Hepatocyte (in vitro differentiated cells): ENCODE data around the gene HTD2. TPM values are rescaled to one million over a fixed set of nuclear protein-coding genes. Genes with fewer than 3 reads are reported as not detected.

Source experiments
- DNase-seq: peaks from one replicate; pipeline ENCODE4 v3.0.0-alpha.2; 2016; ENCODE audit warnings: low spot score
- H2AFZ ChIP-seq: fragments of 200-600 bp; sonication (generic); 2 replicates; pipeline ENCODE4 v1.6.0; 2016; ENCODE audit warnings: antibody characterized with exemption, mild to moderate bottlenecking
- H3K27ac ChIP-seq: fragments of 200-600 bp; sonication (generic); 2 replicates; pipeline ENCODE4 v1.5.1; 2016; ENCODE audit warnings: mild to moderate bottlenecking
- H3K27me3 ChIP-seq: fragments of 200-600 bp; sonication (generic); 2 replicates; pipeline ENCODE4 v1.6.1; 2016
- H3K36me3 ChIP-seq: fragments of 200-600 bp; sonication (generic); replicated peaks from 2 replicates; pipeline ENCODE4 v1.5.1; 2016; ENCODE audit warnings: low read depth; ENCODE audit not compliant: insufficient read depth
- H3K4me1 ChIP-seq: fragments of 200-600 bp; sonication (generic); 2 replicates; pipeline ENCODE4 v1.5.1; 2016; ENCODE audit warnings: mild to moderate bottlenecking, moderate library complexity; ENCODE audit not compliant: insufficient read depth
- H3K4me2 ChIP-seq: fragments of 200-600 bp; sonication (generic); 2 replicates; pipeline ENCODE4 v1.6.0; 2016
- H3K4me3 ChIP-seq: fragments of 200-600 bp; sonication (generic); 2 replicates; pipeline ENCODE4 v1.5.1; 2016; ENCODE audit warnings: mild to moderate bottlenecking
- H3K79me2 ChIP-seq: fragments of 200-600 bp; sonication (generic); 2 replicates; pipeline ENCODE4 v1.6.0; 2017; ENCODE audit warnings: mild to moderate bottlenecking
- H3K9me2 ChIP-seq: fragments of 200-600 bp; sonication (generic); replicated peaks from 2 replicates; pipeline ENCODE4 v1.6.0; 2017; ENCODE audit warnings: mild to moderate bottlenecking; ENCODE audit not compliant: insufficient read depth
- H3K9me3 ChIP-seq: fragments of 200-600 bp; sonication (generic); 2 replicates; pipeline ENCODE4 v1.5.1; 2016; ENCODE audit warnings: low read depth, mild to moderate bottlenecking
- H4K20me1 ChIP-seq: fragments of 200-600 bp; sonication (generic); 2 replicates; pipeline ENCODE4 v1.6.0; 2016; ENCODE audit warnings: mild to moderate bottlenecking; ENCODE audit not compliant: insufficient read depth, poor library complexity, severe bottlenecking
- EZH2 ChIP-seq: fragments of 200-600 bp; sonication (generic); IDR thresholded peaks from 2 replicates; pipeline ENCODE4 v1.6.1; 2016; ENCODE audit warnings: antibody characterized with exemption, mild to moderate bottlenecking, borderline replicate concordance
- EZH2phosphoT487 ChIP-seq: fragments of 200-600 bp; sonication (generic); IDR thresholded peaks from one replicate; pipeline ENCODE4 v1.6.1; 2018; ENCODE audit warnings: antibody characterized with exemption, mild to moderate bottlenecking, low read depth, moderate library complexity; ENCODE audit not compliant: unreplicated experiment, severe bottlenecking
- WGBS: methylation state at CpG from one replicate; pipeline ENCODE4 v1.1.6; 2016; ENCODE audit warnings: low lambda C conversion rate; ENCODE audit errors: missing lambda C conversion rate; 5-methylcytosine and 5-hydroxymethylcytosine counted together
- polyA plus RNA-seq: library from polyadenylated mRNA; unstranded; fragments of >200 nt; fragmentation: Nextera tagmentation; extraction: Ambion mirVana; gene quantifications from 2 replicates; pipeline ENCODE4 v1.2.1, GENCODE V29; 2016
- total RNA-seq: library from RNA; depleted of rRNA; stranded (reverse); fragments of >200 nt; gene quantifications from 2 replicates; pipeline ENCODE4 v1.2.3, GENCODE V29; 2014
- TF ChIP-seq, protein P1 (sequence below): fragments of 200-600 bp; sonication (generic); IDR thresholded peaks from 2 replicates; pipeline ENCODE4 v1.5.1; 2016; ENCODE audit warnings: antibody characterized with exemption, mild to moderate bottlenecking; ENCODE audit not compliant: poor library complexity

Gene HTD2
- total RNA-seq = 4.5 and 13.0 TPM in 2 replicates
- polyA plus RNA-seq = 18.1 and 19.0 TPM in 2 replicates

DNA sequence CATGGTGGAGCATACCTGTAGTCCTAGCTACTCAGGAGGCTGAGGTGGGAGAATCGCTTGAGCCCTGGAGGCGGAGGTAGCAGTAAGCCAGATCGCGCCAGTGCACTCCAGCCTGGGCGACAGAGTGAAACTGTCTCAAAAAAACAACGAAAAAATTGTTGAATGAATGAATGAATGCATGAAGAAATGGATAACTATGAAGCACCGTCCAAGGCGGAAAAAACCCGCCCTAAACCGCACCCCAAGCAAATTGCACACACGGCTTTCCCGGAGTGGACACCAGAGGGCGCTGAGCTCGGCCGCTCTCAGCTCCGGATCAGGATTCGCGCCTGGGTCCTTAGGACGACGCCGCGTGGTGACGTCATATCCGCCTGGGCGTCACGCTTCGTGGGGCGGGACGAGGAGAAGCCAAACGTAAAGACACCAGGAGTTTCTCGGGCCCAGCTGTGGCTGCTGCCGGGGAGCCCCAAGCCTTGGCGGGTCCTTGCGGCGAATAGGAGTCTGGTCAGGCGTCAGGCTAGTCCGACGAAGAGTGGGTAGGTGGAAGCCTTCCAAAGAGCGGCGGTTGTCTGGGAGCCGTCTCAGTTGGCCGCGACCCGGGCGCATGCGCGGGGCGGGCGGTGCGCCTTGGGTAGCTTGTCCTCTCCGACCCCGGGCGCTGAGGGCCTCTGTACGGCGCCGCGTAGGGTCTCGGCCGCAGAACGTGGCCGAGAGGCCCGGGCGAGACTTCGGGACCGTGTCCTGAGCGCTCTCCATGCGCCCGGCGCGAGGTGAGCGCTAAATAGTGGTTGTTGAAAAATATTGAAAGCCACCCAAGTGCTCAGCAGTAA lies at the start of gene HTD2, which contains the start of gene RPP14:
HTD2 (plus strand) TSS at position 639 of the 830 bp plus-strand sequence. CDS start 11,094 bp downstream, outside the sequence.
RPP14 (plus strand) TSS at position 364 of the 830 bp plus-strand sequence. CDS start 4,085 bp downstream, outside the sequence.
- H3K9me2 ChIP-seq = no peaks in the 10 kb centered on the region
- TF ChIP-seq, protein P1, sequence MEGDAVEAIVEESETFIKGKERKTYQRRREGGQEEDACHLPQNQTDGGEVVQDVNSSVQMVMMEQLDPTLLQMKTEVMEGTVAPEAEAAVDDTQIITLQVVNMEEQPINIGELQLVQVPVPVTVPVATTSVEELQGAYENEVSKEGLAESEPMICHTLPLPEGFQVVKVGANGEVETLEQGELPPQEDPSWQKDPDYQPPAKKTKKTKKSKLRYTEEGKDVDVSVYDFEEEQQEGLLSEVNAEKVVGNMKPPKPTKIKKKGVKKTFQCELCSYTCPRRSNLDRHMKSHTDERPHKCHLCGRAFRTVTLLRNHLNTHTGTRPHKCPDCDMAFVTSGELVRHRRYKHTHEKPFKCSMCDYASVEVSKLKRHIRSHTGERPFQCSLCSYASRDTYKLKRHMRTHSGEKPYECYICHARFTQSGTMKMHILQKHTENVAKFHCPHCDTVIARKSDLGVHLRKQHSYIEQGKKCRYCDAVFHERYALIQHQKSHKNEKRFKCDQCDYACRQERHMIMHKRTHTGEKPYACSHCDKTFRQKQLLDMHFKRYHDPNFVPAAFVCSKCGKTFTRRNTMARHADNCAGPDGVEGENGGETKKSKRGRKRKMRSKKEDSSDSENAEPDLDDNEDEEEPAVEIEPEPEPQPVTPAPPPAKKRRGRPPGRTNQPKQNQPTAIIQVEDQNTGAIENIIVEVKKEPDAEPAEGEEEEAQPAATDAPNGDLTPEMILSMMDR = peak; percentile 100
- TF ChIP-seq EZH2phosphoT487 = no peak
- H3K79me2 ChIP-seq = peaks cover 45% of the 10 kb centered on the region
- H3K4me3 ChIP-seq = peak within 1 kb of the TSS; percentile 79
- H4K20me1 ChIP-seq = peaks cover 32% of the 10 kb centered on the region
- peak within 1 kb of the TSS; percentile 98 for H3K27ac ChIP-seq
- 5% methylated on average over 70 of the region's 71 CpGs for WGBS
- peak; percentile 99 for DNase-seq
- no peaks in the 10 kb centered on the region for H3K36me3 ChIP-seq
- H2AFZ ChIP-seq = peak within 1 kb of the TSS; percentile 33
- peak within 1 kb of the TSS; percentile 93 for H3K4me2 ChIP-seq
- H3K9me3 ChIP-seq = no peaks in the 10 kb centered on the region
- no peaks in the 10 kb centered on the region for H3K27me3 ChIP-seq
- peaks cover 21% of the 10 kb centered on the region for H3K4me1 ChIP-seq

DNA sequence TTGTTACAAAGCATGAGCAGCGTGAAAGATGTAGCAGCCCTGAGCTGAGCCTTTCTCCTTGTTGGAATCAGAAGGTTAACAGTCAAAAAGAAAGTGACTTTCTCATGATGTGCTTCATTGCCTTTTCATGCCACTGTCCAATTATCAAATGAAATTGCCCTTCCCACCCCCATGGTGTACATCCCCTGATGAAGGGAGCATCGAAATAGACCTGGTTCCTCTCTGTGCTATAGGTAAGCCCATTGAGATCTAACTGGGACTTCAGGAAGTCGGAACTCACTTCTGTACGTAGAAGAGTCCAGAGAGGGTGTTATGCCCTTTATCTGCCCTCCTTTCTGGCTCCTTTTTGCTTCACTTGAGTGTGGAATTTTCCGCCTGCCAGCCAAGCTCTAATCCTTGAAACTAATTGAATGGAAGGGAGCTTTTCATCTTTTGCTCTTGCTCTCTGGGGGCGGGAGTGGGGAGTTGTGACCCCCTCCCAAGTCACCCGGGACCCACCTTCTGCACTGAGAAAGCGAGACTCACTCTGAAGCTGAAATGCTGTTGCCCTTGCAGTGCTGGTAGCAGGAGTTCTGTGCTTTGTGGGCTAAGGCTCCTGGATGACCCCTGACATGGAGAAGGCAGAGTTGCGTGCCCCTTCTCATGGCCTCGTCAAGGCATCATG lies 47.8 kb upstream of the HTD2 start:
- no peak for DNase-seq
- H3K27ac ChIP-seq = no peak overlapping the region
- H3K9me2 ChIP-seq = no peaks in the 10 kb centered on the region
- no peaks in the 10 kb centered on the region for H3K36me3 ChIP-seq
- no peak overlapping the region for H3K4me3 ChIP-seq
- 89% methylated on average over 10 of the region's 10 CpGs for WGBS
- H4K20me1 ChIP-seq = no peaks in the 10 kb centered on the region
- H2AFZ ChIP-seq = no peak overlapping the region
- no peak overlapping the region for H3K4me2 ChIP-seq
- no peaks in the 10 kb centered on the region for H3K79me2 ChIP-seq
- no peaks in the 10 kb centered on the region for H3K9me3 ChIP-seq
- no peak for TF ChIP-seq EZH2phosphoT487
- TF ChIP-seq, protein P1 = no peak
- TF ChIP-seq EZH2 = no peak
- no peaks in the 10 kb centered on the region for H3K27me3 ChIP-seq
- H3K4me1 ChIP-seq = no peaks in the 10 kb centered on the region

DNA sequence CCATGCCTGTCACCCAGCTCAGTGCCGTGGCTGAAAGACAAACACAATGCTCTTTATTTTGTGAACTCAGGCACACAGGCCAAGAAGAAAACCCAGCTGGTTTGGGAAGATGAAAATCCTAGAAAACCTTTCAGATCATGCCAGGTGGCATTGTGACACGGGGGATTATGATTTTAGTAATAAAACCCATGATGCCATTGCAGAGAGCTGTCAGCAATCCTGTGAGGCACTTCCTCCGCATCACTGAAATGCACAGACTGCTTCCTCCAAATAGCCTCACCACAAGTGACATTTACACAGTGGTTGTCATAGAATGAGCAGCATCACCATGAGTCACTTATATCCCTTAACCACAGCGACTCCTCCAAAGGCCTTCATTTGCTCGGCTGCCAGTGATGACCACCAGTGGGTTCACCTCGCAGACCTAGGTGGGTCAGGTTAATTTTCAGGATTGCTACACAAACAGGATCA lies 46.0 kb upstream of the HTD2 start:
- Histone ChIP-seq H3K4me1 (no peaks in the 10 kb centered on the region), H2AFZ (no peak overlapping the region)

More for the DNA sequence above, 46.0 kb upstream of the HTD2 start:
- Histone ChIP-seq H3K4me3 (no peak overlapping the region), H3K27me3 (no peaks in the 10 kb centered on the region), H3K4me2 (no peak overlapping the region), H3K9me3 (no peaks in the 10 kb centered on the region), H3K9me2 (no peaks in the 10 kb centered on the region), H3K27ac (no peak overlapping the region), H3K36me3 (no peaks in the 10 kb centered on the region), H3K79me2 (no peaks in the 10 kb centered on the region), H4K20me1 (no peaks in the 10 kb centered on the region)
- TF ChIP-seq, protein P1 = no peak
- no peak for TF ChIP-seq EZH2
- no peak for TF ChIP-seq EZH2phosphoT487
- no peak for DNase-seq
- 90% methylated on average over 6 of the region's 6 CpGs for WGBS
